HEK293T (cell line): Measurements from ENCODE around the gene CIB2.

Source experiments
- CTCF ChIA-PET: fragments of 350-600 bp; formaldehyde crosslinking; extraction: SDS; loops from one replicate; lab custom pipeline; 2021; ENCODE audit warnings: antibody characterized with exemption, inconsistent platforms; lab: Yijun Ruan, JAX
- POLR2A ChIA-PET: fragments of 350-600 bp; formaldehyde crosslinking; extraction: SDS; loops from one replicate; lab custom pipeline; 2020; ENCODE audit warnings: antibody characterized with exemption, inconsistent platforms; lab: Yijun Ruan, JAX
- DNase-seq: peaks from one replicate; pipeline ENCODE4 v3.0.0; 2012; ENCODE audit warnings: mixed read lengths; ENCODE audit errors: extremely low spot score
- ARNT ChIP-seq: fragments of 450-650 bp; IDR thresholded peaks from 2 replicates; pipeline ENCODE4 v1.6.1; 2017; ENCODE audit warnings: mild to moderate bottlenecking
- BHLHE40 ChIP-seq: fragments of 450-650 bp; IDR thresholded peaks from 2 replicates; pipeline ENCODE4 v1.6.1; 2016; ENCODE audit warnings: mild to moderate bottlenecking, moderate library complexity, borderline replicate concordance
- CTBP1 ChIP-seq: fragments of 450-650 bp; IDR thresholded peaks from 2 replicates; pipeline ENCODE4 v1.6.1; 2016; ENCODE audit warnings: borderline replicate concordance
- ELF4 ChIP-seq: fragments of 450-650 bp; IDR thresholded peaks from 2 replicates; pipeline ENCODE4 v1.6.1; 2017; ENCODE audit warnings: antibody characterized with exemption
- FOXA1 ChIP-seq: fragments of 450-650 bp; IDR thresholded peaks from 2 replicates; pipeline ENCODE4 v1.6.1; 2016; ENCODE audit warnings: mild to moderate bottlenecking
- FOXK2 ChIP-seq: fragments of 450-650 bp; IDR thresholded peaks from 2 replicates; pipeline ENCODE4 v1.6.1; 2016; ENCODE audit warnings: mild to moderate bottlenecking
- FOXM1 ChIP-seq: fragments of 450-650 bp; IDR thresholded peaks from 2 replicates; pipeline ENCODE4 v1.6.1; 2017; ENCODE audit warnings: mild to moderate bottlenecking, borderline replicate concordance
- HDGF ChIP-seq: fragments of 450-650 bp; IDR thresholded peaks from 2 replicates; pipeline ENCODE4 v1.6.1; 2017; ENCODE audit warnings: antibody characterized with exemption, borderline replicate concordance
- L3MBTL2 ChIP-seq: fragments of 450-650 bp; conservative IDR thresholded peaks from 2 replicates; pipeline ENCODE4 v1.6.1; 2016; ENCODE audit warnings: mild to moderate bottlenecking
- LEF1 ChIP-seq: fragments of 450-650 bp; IDR thresholded peaks from 2 replicates; pipeline ENCODE4 v1.6.1; 2017; ENCODE audit warnings: mild to moderate bottlenecking, borderline replicate concordance
- NFRKB ChIP-seq: fragments of 450-650 bp; IDR thresholded peaks from 2 replicates; pipeline ENCODE4 v1.6.1; 2016; ENCODE audit warnings: mild to moderate bottlenecking, moderate library complexity
- SP1 ChIP-seq: fragments of 450-650 bp; IDR thresholded peaks from 2 replicates; pipeline ENCODE4 v1.6.1; 2017
- SUZ12 ChIP-seq: fragments of 450-650 bp; IDR thresholded peaks from 2 replicates; pipeline ENCODE4 v1.6.1; 2016; ENCODE audit warnings: mild to moderate bottlenecking
- TARDBP ChIP-seq: fragments of 450-650 bp; IDR thresholded peaks from 2 replicates; pipeline ENCODE4 v1.6.1; 2016
- ZNF384 ChIP-seq: fragments of 450-650 bp; IDR thresholded peaks from 2 replicates; pipeline ENCODE4 v1.6.1; 2016
- TF ChIP-seq, protein P1 (sequence below): fragments of 450-650 bp; IDR thresholded peaks from 2 replicates; pipeline ENCODE4 v1.6.1; 2016

CIB2 gene

DNA sequence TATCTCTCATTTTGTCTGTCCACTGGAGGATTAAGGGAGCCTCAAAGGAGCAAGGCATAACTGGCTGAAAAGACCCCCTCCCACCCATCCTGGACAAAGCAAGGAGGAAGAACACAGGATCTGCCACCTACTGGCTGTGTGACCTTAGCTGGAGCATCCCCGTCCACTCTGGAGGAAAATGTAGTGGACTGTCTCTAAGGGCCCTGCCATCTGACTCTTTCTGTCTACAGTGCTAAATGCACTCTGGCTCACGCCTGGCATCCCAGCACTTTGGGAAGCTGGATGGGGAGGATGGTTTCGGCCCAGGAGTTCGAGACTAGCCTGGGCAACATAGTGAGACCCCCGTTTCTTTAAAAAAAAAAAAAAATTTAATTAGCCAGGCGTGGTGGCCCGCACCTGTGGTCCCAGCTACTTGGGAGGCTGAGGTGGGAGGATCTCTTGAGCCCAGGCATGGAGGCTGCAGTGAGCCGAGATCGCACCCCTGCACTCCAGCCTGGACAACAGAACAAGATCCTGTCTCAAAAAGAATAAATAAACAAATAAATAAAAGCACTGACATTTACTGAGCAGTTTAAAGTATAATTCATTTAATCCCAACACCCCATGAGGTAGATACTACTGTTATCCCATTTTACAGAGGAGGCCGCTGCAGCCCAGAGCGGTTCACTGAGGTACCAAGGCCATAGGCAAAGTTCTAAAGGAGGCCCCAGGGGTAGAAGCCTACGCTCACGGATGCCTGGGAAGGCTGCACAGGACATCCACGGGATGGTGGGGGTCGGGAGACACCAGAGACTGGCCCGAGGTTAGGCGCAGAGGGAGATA, 54.8 kb downstream of the CIB2 start:
- POLR2A ChIA-PET = interaction anchor here (0.9 kb wide), 1 partner anchor 9 kb away, joined by 3 read pairs; no protein-coding TSS in a partner anchor
- DNase-seq = no peak
- CTCF ChIA-PET = interaction anchor here (0.6 to 1.2 kb wide), 3 partner anchors 12 to 170 kb away, joined by 3 to 9 read pairs (median 3); no protein-coding TSS in a partner anchor
- TF ChIP-seq FOXK2 (no peak), ELF4 (no peak), SP1 (no peak), SUZ12 (no peak), TARDBP (no peak), FOXA1 (no peak), L3MBTL2 (no peak), FOXM1 (no peak), NFRKB (no peak), HDGF (no peak), ARNT (no peak), ZNF384 (no peak; the same call in 1 of the 2 replicates), LEF1 (no peak), BHLHE40 (no peak), CTBP1 (no peak)
- TF ChIP-seq, protein P1, sequence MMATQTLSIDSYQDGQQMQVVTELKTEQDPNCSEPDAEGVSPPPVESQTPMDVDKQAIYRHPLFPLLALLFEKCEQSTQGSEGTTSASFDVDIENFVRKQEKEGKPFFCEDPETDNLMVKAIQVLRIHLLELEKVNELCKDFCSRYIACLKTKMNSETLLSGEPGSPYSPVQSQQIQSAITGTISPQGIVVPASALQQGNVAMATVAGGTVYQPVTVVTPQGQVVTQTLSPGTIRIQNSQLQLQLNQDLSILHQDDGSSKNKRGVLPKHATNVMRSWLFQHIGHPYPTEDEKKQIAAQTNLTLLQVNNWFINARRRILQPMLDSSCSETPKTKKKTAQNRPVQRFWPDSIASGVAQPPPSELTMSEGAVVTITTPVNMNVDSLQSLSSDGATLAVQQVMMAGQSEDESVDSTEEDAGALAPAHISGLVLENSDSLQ = no peak

DNA sequence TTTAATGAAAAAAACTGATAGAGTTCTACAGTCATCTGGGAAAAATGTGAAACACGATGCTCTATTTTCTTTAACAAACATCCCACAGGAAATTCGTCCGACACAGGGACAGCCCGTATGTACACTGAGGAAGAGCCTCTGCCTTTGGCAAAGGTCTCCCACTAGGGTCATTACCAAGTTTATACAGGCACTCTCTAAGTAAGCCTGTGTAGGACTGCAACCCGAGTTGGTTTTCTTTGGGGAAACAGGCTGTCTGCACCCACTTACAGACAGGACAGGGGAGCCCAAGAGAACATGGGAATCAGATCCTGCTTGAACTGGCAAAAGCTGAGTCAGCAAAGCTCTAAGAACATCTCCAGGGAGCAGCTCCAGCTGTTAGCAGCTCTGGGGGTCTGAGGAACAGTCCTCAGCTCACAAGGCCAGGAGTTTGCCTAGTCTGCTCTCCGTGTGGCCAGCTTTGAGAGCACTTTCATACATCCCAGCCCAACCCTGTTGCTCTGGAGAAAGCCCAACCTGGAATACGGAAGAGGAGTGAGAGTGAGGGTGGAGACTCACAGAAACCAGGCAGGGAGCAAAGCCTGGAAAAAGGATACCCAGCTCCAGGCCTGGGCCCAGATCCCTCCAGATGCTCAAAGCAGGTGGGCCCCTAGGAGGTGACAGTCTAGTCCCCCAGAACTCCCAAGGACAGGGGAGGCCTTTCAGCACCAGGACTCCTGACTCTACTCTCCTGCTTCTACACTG, 55.6 kb downstream of the CIB2 start:
- peak; percentile 76 for DNase-seq
- ChIA-PET POLR2A (interaction anchor here (0.9 kb wide), 1 partner anchor 8 kb away, joined by 3 read pairs; no protein-coding TSS in a partner anchor), CTCF (no interaction called here)
- TF ChIP-seq, protein P1 = no peak
- TF ChIP-seq LEF1 (no peak), TARDBP (no peak), FOXM1 (peak; percentile 48; the same call in 1 of the 2 replicates), ARNT (no peak), ELF4 (no peak), L3MBTL2 (no peak), SP1 (no peak)

DNA sequence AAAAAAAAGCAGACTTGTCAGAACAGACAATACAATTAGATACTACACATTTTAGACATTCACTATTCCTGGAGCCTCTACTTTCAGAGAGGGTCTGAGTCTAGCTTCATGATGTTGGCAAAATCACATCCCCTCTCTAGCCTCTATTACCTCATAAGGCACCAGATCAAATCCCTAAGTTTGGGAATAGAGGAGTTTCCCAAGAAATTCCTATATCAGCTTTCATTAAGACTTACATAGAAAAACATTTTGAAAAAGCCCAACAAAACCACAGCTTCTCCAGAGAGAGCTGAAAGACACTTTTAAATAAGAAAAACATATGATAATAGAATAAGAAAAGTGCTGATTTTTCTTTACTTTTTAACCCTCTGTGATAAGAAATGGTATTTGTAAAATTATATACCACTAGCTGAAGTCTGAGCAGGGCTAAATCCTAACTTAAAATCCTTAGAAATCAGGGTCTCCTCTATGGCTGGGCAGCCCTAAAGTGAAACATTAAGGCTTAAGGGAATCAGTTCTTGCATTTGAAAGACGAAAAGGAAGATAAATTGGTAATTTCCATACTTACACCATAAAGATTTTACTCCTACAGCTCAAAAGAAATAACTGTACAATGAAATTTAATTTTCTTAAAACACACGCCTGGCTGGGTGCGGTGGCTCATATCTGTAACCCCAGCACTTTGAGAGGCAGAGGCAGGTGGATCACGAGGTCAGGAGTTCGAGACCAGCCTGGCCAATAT, 58.0 kb downstream of the CIB2 start:
- DNase-seq = no peak
- ChIA-PET CTCF (no interaction called here), POLR2A (interaction anchor here (1.1 to 1.2 kb wide), 2 partner anchors 29 to 38 kb away, joined by 3 to 5 read pairs; no protein-coding TSS in a partner anchor)
- TF ChIP-seq ARNT = no peak
- TF ChIP-seq, protein P1 = no peak
- no peak for TF ChIP-seq BHLHE40
- no peak for TF ChIP-seq ELF4
- no peak for TF ChIP-seq NFRKB
- TF ChIP-seq FOXM1 = no peak
- no peak for TF ChIP-seq FOXA1
- no peak for TF ChIP-seq LEF1
- no peak for TF ChIP-seq CTBP1
- no peak for TF ChIP-seq ZNF384
- TF ChIP-seq SP1 = no peak
- TF ChIP-seq TARDBP = no peak
- TF ChIP-seq SUZ12 = no peak
- TF ChIP-seq HDGF = no peak
- TF ChIP-seq FOXK2 = no peak
- TF ChIP-seq L3MBTL2 = no peak

DNA sequence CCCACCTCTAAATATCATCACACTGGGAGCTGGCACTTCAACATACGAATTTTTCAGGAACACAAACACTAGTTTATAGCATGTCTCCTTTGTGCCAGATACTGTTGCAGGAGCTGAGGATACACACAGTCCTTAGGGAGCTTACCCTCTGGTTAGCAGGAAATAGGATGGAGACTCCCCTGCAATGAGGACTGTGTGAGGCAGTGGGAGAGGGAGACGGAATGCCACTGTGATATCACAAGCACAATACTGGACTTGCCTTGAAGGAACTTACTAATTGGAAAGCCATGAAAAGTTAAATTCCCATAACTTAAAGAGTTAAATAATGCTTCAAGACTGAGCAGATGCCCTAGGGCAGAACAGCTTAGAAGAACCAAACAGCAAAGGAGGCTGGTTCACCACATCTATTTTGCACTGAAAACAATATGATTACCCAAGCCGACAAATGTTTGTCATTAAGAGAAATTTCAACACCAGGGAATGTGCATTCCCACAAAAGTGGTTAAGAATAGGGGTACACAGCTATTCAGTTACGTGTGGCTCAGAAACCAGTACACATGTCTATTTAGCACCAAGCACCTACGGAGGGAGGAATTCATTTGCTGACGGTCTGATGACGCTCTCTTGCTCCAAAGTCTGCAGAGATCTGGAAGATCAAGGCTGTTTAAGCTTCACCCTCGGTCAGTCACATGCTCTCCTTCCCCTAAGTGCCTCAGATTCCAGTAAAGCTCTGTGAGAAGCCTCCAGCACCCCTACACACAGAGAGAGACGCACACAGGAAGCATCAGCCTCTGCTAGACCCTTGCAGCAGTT, 59.0 kb downstream of the CIB2 start:
- ChIA-PET CTCF (interaction anchor here (0.5 to 0.8 kb wide), 2 partner anchors 41 to 73 kb away, joined by 3 read pairs; no protein-coding TSS in a partner anchor), POLR2A (interaction anchor here (0.9 to 1.2 kb wide), 3 partner anchors 10 to 37 kb away, joined by 3 to 5 read pairs (median 3); no protein-coding TSS in a partner anchor)
- no peak for DNase-seq
- no peak for TF ChIP-seq SP1
- TF ChIP-seq, protein P1 = no peak
- TF ChIP-seq TARDBP = no peak
- no peak for TF ChIP-seq SUZ12
- TF ChIP-seq CTBP1 = no peak
- TF ChIP-seq L3MBTL2 = no peak
